GM18498 (cell line): Measurements from ENCODE around the gene GSK3B.
"Not testable (repeated sequence)": the region's sequence is repeated elsewhere in the genome, so short reads cannot be mapped to it uniquely, and the experiment has no call there.

Experiments
- ATAC-seq: cut with Tn5 transposase; IDR thresholded peaks from one replicate; pipeline ENCODE4 v1.9.1; 2021; ENCODE audit warnings: mild to moderate bottlenecking, moderate library complexity; ENCODE audit not compliant: unreplicated experiment

The GSK3B gene

DNA sequence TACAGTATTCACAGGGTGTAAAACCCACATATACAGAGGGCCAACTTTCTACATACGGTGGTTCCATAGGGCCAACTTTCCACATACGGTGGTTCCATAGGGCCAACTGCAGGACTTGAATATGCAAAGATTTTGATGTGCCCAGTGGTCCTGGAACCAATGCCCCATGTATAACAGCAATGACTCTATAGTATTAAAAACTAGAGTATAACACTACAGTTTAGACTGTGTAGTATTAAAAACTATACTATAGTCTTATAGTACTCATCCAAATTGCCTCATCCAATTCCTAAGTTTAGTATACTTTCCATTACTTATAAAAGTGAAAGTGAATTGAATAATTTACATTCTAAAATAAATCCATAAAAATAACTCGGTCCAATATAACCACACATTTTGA is 75.9 kb downstream of the GSK3B start:
- ATAC-seq = no peak

GRCh38 chr3:120017692-120018091 is 76.6 kb downstream of the GSK3B start:
- ATAC-seq = no peak

- ATAC-seq = no peak
Observed at GRCh38 chr3:120013481-120013880, 80.8 kb downstream of the GSK3B start.

DNA sequence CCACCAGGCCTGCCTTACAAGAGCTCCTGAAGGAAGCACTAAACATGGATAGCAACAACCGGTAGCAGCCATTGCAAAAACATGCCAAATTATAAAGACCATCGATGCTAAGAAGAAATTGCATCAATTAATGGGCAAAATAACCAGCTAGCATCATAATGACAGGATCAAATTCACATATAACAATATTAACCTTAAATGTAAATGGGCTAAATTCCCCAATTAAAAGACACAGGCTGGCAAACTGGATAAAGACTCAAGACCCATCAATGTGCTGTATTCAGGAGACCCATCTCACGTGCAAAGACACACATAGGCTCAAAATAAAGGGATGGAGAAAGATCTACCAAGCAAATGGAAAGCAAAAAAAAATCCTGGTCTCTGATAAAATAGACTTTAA is 88.5 kb downstream of the GSK3B start:
- ATAC-seq = not testable (repeated sequence)

GRCh38 chr3:120004008-120004498 is 90.2 kb downstream of the GSK3B start:
- ATAC-seq = not testable (repeated sequence)

DNA sequence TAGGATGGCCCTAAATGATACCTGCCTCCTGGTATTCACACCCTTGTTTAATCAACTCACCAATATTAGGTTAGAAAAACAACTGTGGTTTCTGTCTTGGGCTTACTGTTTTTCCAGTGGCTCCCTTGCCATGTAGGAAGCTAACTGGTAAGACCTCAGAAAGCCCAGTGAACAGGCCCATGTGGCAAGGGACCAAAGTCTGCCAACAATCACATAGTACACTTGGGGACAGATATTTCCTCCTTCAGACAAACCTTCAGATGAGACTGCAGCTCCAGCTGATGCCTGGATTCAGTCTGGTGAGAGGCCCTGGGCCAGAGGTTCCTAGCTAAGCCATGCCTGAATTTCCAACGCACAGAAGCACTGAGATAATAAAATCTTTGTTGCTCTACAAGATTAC is 96.1 kb downstream of the GSK3B start:
- no peak for ATAC-seq

GRCh38 chr3:119990888-119991287 is 103.4 kb downstream of the GSK3B start:
- no peak for ATAC-seq

- ATAC-seq = no peak
Observed at GRCh38 chr3:119989981-119990655, 104.1 kb downstream of the GSK3B start.

DNA sequence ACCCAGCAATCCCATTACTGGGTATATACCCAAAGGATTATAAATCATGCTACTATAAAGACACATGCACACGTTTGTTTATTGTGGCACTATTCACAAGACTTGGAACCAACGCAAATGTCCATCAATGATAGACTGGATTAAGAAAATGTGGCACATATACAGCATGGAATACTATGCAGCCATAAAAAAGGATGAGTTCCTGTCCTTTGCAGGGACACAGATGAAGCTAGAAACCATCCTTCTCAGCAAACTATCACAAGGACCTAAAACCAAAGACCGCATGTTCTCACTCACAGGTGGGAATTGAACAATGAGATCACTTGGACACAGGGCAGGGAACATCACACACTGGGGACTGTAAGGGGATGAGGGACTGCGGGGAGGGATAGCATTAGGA is 107.4 kb downstream of the GSK3B start:
- ATAC-seq = not testable (repeated sequence)

- ATAC-seq = no peak
Observed at GRCh38 chr3:119981386-119981785, 112.9 kb downstream of the GSK3B start.

DNA sequence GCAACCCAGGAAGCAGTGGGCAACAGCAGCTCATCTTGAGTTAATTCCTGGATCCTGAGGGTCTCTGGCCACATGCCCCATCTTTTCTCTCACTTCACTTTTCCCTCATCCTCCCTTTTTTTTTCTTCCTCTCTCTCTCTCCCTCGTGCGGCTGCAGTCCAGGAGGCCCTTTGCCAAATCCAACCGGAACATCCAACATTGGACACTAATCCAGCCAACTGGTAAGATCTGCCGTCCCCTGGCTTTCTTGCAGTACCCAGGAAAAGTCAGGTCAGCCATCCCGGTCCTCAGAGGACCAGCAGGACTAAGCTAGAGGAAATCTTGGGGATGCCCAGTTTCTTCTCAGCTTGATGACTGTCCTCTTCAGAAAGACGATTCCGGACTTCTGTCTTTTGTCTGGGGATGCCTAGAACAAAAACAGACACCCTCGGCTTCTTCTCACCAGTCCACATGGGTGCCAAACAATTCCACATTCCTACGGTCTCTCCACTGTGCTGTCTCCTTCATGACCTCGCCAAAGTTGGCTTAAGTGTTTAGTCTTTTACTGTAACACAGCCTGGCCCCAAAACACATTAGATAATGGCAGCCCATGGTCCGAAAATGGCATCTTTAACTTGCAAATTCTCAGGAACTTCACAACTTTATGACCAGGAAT is 115.6 kb downstream of the GSK3B start:
- ATAC-seq = no peak

DNA sequence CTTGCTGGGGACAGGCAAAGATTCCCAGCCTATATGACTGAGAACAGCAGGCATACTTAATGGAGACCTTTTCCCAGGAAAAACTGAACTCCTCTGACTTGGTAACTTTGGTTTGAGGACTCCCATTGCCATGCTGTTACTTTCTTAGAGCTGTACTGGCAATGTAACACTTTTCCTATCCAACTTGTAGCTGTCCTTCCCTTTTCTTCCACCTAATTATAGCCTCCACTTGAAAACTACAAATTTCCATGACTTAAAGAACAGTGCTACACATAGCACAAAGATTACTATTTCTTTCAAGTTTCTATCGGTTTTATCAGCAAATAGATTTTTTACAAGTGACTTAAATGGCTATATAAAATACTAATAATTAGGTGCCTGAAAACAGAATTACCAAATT is 116.9 kb downstream of the GSK3B start:
- no peak for ATAC-seq

- ATAC-seq = no peak
Observed at GRCh38 chr3:119976214-119976613, 118.0 kb downstream of the GSK3B start.

GRCh38 chr3:119974656-119975055 is 119.6 kb downstream of the GSK3B start:
- ATAC-seq = no peak

- ATAC-seq = no peak
Observed at GRCh38 chr3:119973018-119973646, 121.1 kb downstream of the GSK3B start.

DNA sequence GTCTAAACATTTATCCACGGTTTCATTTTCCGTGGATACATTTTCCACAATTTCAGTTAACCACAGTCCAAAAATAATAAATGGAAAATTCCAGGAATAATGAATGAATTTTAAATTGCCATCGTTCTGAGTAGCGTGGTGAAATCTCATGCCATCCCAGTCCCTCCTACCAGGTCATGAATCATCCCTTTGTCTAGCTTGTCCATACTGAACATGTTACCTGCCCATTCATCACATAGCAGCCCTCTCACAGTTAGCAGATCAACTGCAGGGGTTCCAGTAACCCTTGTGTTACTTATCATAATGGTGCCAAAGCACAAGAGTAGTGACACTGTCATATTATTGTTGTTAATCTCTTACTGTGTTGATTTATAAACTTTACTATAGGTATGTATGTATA is 124.5 kb downstream of the GSK3B start:
- no peak for ATAC-seq

DNA sequence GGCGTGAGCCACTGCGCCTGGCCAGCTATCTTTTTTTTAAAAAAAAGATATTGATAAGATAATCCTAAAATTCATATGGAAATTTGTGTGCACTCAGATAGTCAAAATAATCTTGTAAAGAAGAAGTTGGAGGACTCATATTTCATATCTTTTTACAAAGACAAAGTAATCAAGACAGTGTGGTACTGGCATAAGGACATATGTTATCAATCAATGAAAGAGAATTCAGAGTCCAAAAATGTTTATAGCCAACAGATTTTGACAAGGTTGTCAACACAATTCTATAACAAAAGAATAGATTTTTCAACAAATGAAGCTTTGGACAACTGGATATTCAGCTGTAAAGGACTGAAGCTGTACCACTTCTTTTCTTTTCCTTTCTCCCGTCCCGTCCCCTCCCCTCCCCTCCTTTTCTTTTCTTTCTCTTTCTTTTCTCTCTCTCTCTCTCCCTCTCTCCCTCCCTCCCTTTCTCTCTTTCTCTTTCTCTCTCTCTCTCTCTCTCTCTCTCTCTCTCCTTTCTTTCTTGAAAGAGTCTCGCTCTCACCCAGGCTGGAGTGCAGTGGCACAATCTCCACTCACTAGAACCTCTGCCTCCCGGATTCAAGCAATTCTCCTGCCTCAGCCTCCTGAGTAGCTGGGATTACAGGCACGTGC is 126.8 kb downstream of the GSK3B start:
- no peak for ATAC-seq

DNA sequence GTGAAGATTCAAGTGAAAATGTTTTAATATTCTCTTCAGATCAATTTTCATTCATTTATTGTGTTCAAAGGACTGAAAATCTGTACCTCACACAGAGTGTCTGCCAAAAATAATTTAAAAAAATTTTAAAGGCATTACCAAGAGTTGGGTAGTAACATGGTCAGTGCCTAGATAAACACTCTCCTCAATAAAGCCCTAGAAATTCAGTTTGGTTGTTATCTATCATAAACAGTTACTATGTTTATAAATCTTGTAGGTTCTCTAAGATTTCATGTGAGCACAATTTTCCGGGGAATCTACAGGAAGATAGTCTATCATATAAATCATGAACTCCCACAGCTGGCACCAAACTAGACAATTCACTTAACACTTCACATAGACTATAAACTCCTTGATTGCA is 128.6 kb downstream of the GSK3B start:
- no peak for ATAC-seq

DNA sequence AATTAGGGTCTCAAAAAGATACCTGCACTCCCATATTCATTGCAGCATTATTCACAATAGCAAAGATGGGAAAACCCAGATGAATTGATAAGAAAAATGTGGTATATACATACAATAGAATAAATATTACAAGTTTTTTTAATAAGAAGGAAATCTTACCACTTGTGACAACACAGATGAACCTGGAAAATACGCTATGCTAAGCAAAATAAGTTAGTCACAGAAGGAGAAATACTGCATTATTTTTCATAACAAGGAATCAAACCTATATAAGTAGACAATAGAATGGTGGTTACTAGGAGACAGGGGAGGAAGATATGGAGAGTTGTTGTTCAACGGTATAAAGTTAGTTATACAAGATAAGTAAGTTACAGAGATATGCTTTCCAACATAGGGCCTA is 130.0 kb downstream of the GSK3B start:
- ATAC-seq = no peak

- no peak for ATAC-seq
Observed at GRCh38 chr3:119955972-119956371, 138.3 kb downstream of the GSK3B start.

GRCh38 chr3:119950666-119951325 is 143.5 kb downstream of the GSK3B start:
- no peak for ATAC-seq
